PC-9 (cell line): ENCODE results near the gene CHST11. TPM values are rescaled to one million over a fixed set of nuclear protein-coding genes. Genes with fewer than 3 reads are reported as not detected.

ENCODE experiments used
- BruUV-seq: library from RNA; stranded (reverse); fragments of 400-500 nt; replicated peaks from 2 replicates; lab custom pipeline; 2021; lab: Mats Ljungman, UMichigan
- CTCF ChIA-PET: fragments of 300-600 bp; sonication (Branson Sonifier 250); formaldehyde crosslinking; loops from one replicate; lab custom pipeline; 2022; ENCODE audit warnings: antibody characterized with exemption; lab: Charles Lee
- POLR2A ChIA-PET: fragments of 300-600 bp; sonication (Branson Sonifier 250); formaldehyde crosslinking; loops from one replicate; lab custom pipeline; 2022; ENCODE audit warnings: antibody characterized with exemption; ENCODE audit not compliant: unreplicated experiment; lab: Charles Lee
- DNase-seq, 2 experiments: peaks; one replicate each; pipeline versions ENCODE4 v3.0.0 to v3.0.0-alpha.2; 2015 to 2022; ENCODE audit warnings: mixed read lengths in 1 of 2
- H2AFZ ChIP-seq: fragments of 200-600 bp; sonication (generic); 2 replicates; pipeline ENCODE4 v1.8.1; 2017; ENCODE audit warnings: antibody characterized with exemption
- H3F3A ChIP-seq: fragments of 200-600 bp; sonication (generic); 2 replicates; pipeline ENCODE4 v1.8.1; 2017; ENCODE audit warnings: antibody characterized with exemption, mild to moderate bottlenecking, low read depth; ENCODE audit not compliant: insufficient read depth
- H3K27ac ChIP-seq: fragments of 200-600 bp; sonication (generic); 2 replicates; pipeline ENCODE4 v1.6.1; 2016; ENCODE audit warnings: mixed run types
- H3K27me3 ChIP-seq: fragments of 200-600 bp; sonication (generic); 2 replicates; pipeline ENCODE4 v1.6.1; 2016; ENCODE audit warnings: low read depth, mixed run types; ENCODE audit not compliant: insufficient read depth
- H3K36me3 ChIP-seq: fragments of 200-600 bp; sonication (generic); 2 replicates; pipeline ENCODE4 v1.6.1; 2016; ENCODE audit warnings: low read depth, mixed run types
- H3K4me1 ChIP-seq: fragments of 200-600 bp; sonication (generic); replicated peaks from 2 replicates; pipeline ENCODE4 v1.6.1; 2016; ENCODE audit warnings: mixed run types; ENCODE audit not compliant: insufficient read depth
- H3K4me2 ChIP-seq: fragments of 200-600 bp; sonication (generic); 2 replicates; pipeline ENCODE4 v1.6.1; 2017; ENCODE audit warnings: mixed run types
- H3K4me3 ChIP-seq: fragments of 200-600 bp; sonication (generic); 2 replicates; pipeline ENCODE4 v1.6.1; 2016; ENCODE audit warnings: mixed run types
- H3K79me2 ChIP-seq: fragments of 200-600 bp; sonication (generic); 2 replicates; pipeline ENCODE4 v1.6.1; 2017; ENCODE audit warnings: low read depth, mixed run types
- H3K9me2 ChIP-seq: fragments of 200-600 bp; sonication (generic); 2 replicates; pipeline ENCODE4 v1.8.1; 2017; ENCODE audit warnings: mild to moderate bottlenecking; ENCODE audit not compliant: insufficient read depth
- H3K9me3 ChIP-seq: fragments of 200-600 bp; sonication (generic); 2 replicates; pipeline ENCODE4 v1.8.1; 2016; ENCODE audit warnings: low read depth; ENCODE audit not compliant: insufficient read depth
- H4K20me1 ChIP-seq: fragments of 200-600 bp; sonication (generic); 2 replicates; pipeline ENCODE4 v1.8.1; 2017; ENCODE audit not compliant: insufficient read depth
- CTCF ChIP-seq: fragments of 200-600 bp; sonication (generic); conservative IDR thresholded peaks from 2 replicates; pipeline ENCODE4 v1.6.1; 2017; ENCODE audit warnings: mixed run types, antibody characterized with exemption, mild to moderate bottlenecking, moderate library complexity
- EZH2 ChIP-seq: fragments of 200-600 bp; sonication (generic); IDR thresholded peaks from 2 replicates; pipeline ENCODE4 v1.8.0; 2017; ENCODE audit warnings: antibody characterized with exemption, low read depth
- intact Hi-C: fragments of 100-400 bp; cut with micrococcal nuclease; formaldehyde crosslinking; loops from one replicate; pipeline ENCODE4 v1.10.0; 2022; ENCODE audit not compliant: unreplicated experiment
- total RNA-seq: library from RNA; stranded (reverse); gene quantifications from 2 replicates; pipeline ENCODE4 v1.2.3, GENCODE V29; 2021

The CHST11 gene
- total RNA-seq, 1 experiment from 2014 or later = 39.9 TPM

- H2AFZ ChIP-seq = no peak overlapping the region
- peaks cover 99% of the 10 kb centered on the region for H3K79me2 ChIP-seq
Observed at GRCh38 chr12:104488374-104488773, 31.6 kb downstream of the CHST11 start.

GRCh38 chr12:104490186-104490585, 33.4 kb downstream of the CHST11 start:
- Histone ChIP-seq H3K27ac (no peak overlapping the region), H3K36me3 (peaks cover 13% of the 10 kb centered on the region; the same call in 1 of the 2 replicates), H3K27me3 (no peaks in the 10 kb centered on the region), H3K9me3 (no peaks in the 10 kb centered on the region), H2AFZ (no peak overlapping the region), H3F3A (peaks cover 29% of the 10 kb centered on the region), H3K4me2 (no peak overlapping the region), H3K4me1 (no peaks in the 10 kb centered on the region), H3K9me2 (no peaks in the 10 kb centered on the region), H3K79me2 (peaks cover 99% of the 10 kb centered on the region), H4K20me1 (peaks cover 29% of the 10 kb centered on the region), H3K4me3 (no peak overlapping the region)
- intact Hi-C loops = no loop called here
- DNase-seq = no peak
- CTCF ChIA-PET = no interaction called here
- POLR2A ChIA-PET = no interaction called here
- no peak for TF ChIP-seq EZH2
- no peak for TF ChIP-seq CTCF
- no TSS peak for BruUV-seq

More at GRCh38 chr12:104488374-104488773, 31.6 kb downstream of the CHST11 start:
- H3K4me2 ChIP-seq = no peak overlapping the region
- TF ChIP-seq EZH2 = no peak
- no peak for TF ChIP-seq CTCF
- H3K4me3 ChIP-seq = no peak overlapping the region
- H3K27me3 ChIP-seq = no peaks in the 10 kb centered on the region
- H4K20me1 ChIP-seq = peaks cover 41% of the 10 kb centered on the region
- intact Hi-C loops = no loop called here
- H3K4me1 ChIP-seq = no peaks in the 10 kb centered on the region
- POLR2A ChIA-PET = no interaction called here
- no peak overlapping the region for H3K27ac ChIP-seq
- H3K9me2 ChIP-seq = no peaks in the 10 kb centered on the region
- CTCF ChIA-PET = no interaction called here
- H3K36me3 ChIP-seq = peaks cover 14% of the 10 kb centered on the region
- H3F3A ChIP-seq = peaks cover 33% of the 10 kb centered on the region
- DNase-seq = no peak
- H3K9me3 ChIP-seq = no peaks in the 10 kb centered on the region
- no TSS peak for BruUV-seq

GRCh38 chr12:104490850-104491249, 34.1 kb downstream of the CHST11 start:
- ChIA-PET CTCF (no interaction called here), POLR2A (no interaction called here)
- Histone ChIP-seq H3K27ac (no peak overlapping the region), H3F3A (peaks cover 24% of the 10 kb centered on the region), H3K79me2 (peaks cover 99% of the 10 kb centered on the region), H3K4me3 (no peak overlapping the region), H3K27me3 (no peaks in the 10 kb centered on the region), H2AFZ (no peak overlapping the region), H3K4me2 (no peak overlapping the region), H3K4me1 (no peaks in the 10 kb centered on the region), H3K9me3 (no peaks in the 10 kb centered on the region), H4K20me1 (peaks cover 28% of the 10 kb centered on the region), H3K36me3 (peaks cover 13% of the 10 kb centered on the region; the same call in 1 of the 2 replicates), H3K9me2 (no peaks in the 10 kb centered on the region)
- no TSS peak for BruUV-seq
- no peak for DNase-seq
- intact Hi-C loops = no loop called here
- no peak for TF ChIP-seq EZH2
- no peak for TF ChIP-seq CTCF
